ENCODE results near the gene RASSF4. TPM values are rescaled to one million over a fixed set of nuclear protein-coding genes. Genes with fewer than 3 reads are reported as not detected.

The RASSF4 gene
- total and polyA plus RNA-seq, 12 donors, result 41.2 to 120 (median 79.9) TPM

GRCh38 chr10:44979281-44980191, 19.9 kb downstream of the RASSF4 start:
- Histone ChIP-seq H3K9me3 (no peaks in the 10 kb centered on the region), H3K27me3 (no peaks in the 10 kb centered on the region), H3K4me1 (peaks cover 55 to 100% (median 93%) of the 10 kb centered on the region in 9 donors), H3K36me3 (peaks cover 0 to 52% (median 13%) of the 10 kb centered on the region in 9 donors), H3K4me3 (peak overlapping the region in 5 of 10 donors; percentile 74 to 87 (median 76)), H3K27ac (peak overlapping the region; percentile 83 to 97 (median 92))
- no peak for TF ChIP-seq CTCF (IDR thresholded peaks at IDR 0.05)
- intact Hi-C loops (cut with DNase I), result loop anchor here in 4 of 10 donors (2.0 to 10.0 kb wide), 4 partner anchors 17 to 105 kb away; partner anchors contain the start of gene ZNF22 (in 1 of the 4)
- WGBS, 2 donors, result 79 to 81% methylated on average over 13 of the region's 13 CpGs
- DNase-seq (no peak), ATAC-seq (no peak)

GRCh38 chr10:44980309-44981171, 20.9 kb downstream of the RASSF4 start:
- H3K27me3 ChIP-seq, result no peaks in the 10 kb centered on the region
- 73 to 80% methylated on average over 14 of the region's 14 CpGs for WGBS, 2 donors
- intact Hi-C loops (cut with DNase I), result no loop called here
- H3K9me3 ChIP-seq, result no peaks in the 10 kb centered on the region
- H3K36me3 ChIP-seq, result peaks cover 0 to 62% (median 22%) of the 10 kb centered on the region in 9 donors
- ATAC-seq, result no peak
- TF ChIP-seq CTCF (IDR thresholded peaks at IDR 0.05), result no peak
- H3K27ac ChIP-seq, result peak overlapping the region; percentile 83 to 97 (median 92)
- H3K4me1 ChIP-seq, result peaks cover 63 to 100% (median 95%) of the 10 kb centered on the region in 9 donors
- no peak overlapping the region for H3K4me3 ChIP-seq
- no peak for DNase-seq

- ATAC-seq, result peak; percentile 24 to 63 (median 44)
- 42% methylated on average over 11 of the region's 11 CpGs for WGBS, 2 donors
- no peak for TF ChIP-seq CTCF (IDR thresholded peaks at IDR 0.05)
- peaks cover 63 to 100% (median 95%) of the 10 kb centered on the region in 9 donors for H3K4me1 ChIP-seq
- DNase-seq, result no peak
- H3K4me3 ChIP-seq, result no peak overlapping the region
- intact Hi-C loops (cut with DNase I), result no loop called here
- H3K9me3 ChIP-seq, result no peaks in the 10 kb centered on the region
- H3K27ac ChIP-seq, result peak overlapping the region; percentile 74 to 97 (median 91)
- H3K36me3 ChIP-seq, result peaks cover 0 to 62% (median 24%) of the 10 kb centered on the region in 9 donors
- H3K27me3 ChIP-seq, result no peaks in the 10 kb centered on the region
Observed at GRCh38 chr10:44981172-44982113, 21.8 kb downstream of the RASSF4 start.

Data from heart right ventricle (tissue), 16 donors.